Measurements from ENCODE around the gene CDH12.

The CDH12 gene

DNA sequence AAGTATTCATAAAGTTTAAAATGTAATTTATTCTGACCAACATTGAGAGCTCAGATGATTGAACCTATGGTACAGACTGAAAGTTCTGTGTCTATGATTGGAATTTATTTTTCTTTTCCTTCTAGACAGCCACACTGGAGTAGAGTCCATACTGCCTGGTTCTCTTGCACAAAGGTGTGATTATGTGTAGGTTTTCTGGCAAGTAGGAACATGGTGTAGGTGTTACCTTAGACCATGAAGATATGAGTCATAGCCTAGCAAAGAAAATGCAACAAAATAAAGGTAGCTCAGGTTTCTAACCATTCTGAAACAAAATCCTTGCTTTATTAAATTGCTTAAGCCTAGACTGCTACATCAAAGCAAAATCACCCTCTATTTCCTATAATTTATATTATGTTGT is 143.4 kb downstream of the CDH12 start:
- no peak for TF ChIP-seq YY1 (IDR thresholded peaks at IDR 0.05; ENCODE audit: low read depth)

DNA sequence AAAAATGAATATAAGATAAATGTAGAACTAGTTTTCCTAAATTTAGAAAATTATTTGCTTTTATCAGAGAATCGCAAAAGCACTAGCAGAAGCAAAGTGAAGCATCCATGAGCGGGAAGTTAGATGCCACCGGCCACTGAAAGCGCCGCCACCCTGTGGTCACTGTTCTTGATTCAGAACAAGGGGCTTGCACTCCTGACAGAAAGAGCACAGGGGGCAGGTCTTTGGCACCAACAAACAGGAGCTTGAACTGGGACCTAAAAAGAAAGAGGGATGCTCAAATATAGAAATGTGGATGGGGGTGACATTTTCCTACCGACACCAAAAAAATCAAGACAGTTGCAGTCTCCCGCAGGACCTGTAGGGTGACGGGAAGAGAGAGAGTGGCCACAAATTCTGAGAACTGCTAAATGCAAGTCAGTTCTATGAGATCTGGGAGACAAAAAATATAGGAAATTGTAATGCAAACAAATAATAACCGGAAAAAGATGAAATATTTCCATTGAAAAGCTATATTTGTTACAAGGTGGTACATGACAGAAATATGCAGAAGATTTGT is 144.3 kb downstream of the CDH12 start:
- TF ChIP-seq, protein P1, sequence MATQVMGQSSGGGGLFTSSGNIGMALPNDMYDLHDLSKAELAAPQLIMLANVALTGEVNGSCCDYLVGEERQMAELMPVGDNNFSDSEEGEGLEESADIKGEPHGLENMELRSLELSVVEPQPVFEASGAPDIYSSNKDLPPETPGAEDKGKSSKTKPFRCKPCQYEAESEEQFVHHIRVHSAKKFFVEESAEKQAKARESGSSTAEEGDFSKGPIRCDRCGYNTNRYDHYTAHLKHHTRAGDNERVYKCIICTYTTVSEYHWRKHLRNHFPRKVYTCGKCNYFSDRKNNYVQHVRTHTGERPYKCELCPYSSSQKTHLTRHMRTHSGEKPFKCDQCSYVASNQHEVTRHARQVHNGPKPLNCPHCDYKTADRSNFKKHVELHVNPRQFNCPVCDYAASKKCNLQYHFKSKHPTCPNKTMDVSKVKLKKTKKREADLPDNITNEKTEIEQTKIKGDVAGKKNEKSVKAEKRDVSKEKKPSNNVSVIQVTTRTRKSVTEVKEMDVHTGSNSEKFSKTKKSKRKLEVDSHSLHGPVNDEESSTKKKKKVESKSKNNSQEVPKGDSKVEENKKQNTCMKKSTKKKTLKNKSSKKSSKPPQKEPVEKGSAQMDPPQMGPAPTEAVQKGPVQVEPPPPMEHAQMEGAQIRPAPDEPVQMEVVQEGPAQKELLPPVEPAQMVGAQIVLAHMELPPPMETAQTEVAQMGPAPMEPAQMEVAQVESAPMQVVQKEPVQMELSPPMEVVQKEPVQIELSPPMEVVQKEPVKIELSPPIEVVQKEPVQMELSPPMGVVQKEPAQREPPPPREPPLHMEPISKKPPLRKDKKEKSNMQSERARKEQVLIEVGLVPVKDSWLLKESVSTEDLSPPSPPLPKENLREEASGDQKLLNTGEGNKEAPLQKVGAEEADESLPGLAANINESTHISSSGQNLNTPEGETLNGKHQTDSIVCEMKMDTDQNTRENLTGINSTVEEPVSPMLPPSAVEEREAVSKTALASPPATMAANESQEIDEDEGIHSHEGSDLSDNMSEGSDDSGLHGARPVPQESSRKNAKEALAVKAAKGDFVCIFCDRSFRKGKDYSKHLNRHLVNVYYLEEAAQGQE (IDR thresholded peaks at IDR 0.05; ENCODE audit: low read depth), result no peak
- TF ChIP-seq RAD21 (IDR thresholded peaks at IDR 0.05; ENCODE audit: low read depth) (no peak), EP300 (IDR thresholded peaks at IDR 0.05; ENCODE audit: borderline replicate concordance) (no peak), EGR1 (IDR thresholded peaks at IDR 0.05) (no peak), YY1 (IDR thresholded peaks at IDR 0.05; ENCODE audit: low read depth) (no peak)
- TF ChIP-seq, protein P2, sequence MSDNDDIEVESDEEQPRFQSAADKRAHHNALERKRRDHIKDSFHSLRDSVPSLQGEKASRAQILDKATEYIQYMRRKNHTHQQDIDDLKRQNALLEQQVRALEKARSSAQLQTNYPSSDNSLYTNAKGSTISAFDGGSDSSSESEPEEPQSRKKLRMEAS (IDR thresholded peaks at IDR 0.05), result no peak

DNA sequence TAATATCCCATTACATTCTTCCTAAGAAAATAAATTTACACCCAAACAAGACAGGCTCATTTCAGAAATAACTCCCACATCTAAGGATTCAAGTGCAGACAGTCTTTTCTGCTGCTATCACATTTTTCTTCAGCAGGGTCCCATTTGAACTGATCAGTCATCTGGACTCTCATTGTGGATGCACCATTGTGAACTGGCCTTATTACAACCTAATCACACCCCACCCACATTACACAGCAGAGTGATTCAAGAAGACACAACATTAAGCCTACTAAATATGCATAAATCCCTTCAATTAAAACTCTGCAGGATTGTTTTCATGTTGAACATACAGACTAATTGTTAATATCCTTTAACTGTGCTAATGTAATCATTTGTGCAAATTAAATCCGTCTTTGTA is 146.2 kb downstream of the CDH12 start:
- TF ChIP-seq YY1 (IDR thresholded peaks at IDR 0.05; ENCODE audit: low read depth) (no peak), EGR1 (IDR thresholded peaks at IDR 0.05) (no peak), RAD21 (IDR thresholded peaks at IDR 0.05; ENCODE audit: low read depth) (no peak), ZBTB7A (IDR thresholded peaks at IDR 0.05; ENCODE audit: low read depth) (no peak), EP300 (IDR thresholded peaks at IDR 0.05; ENCODE audit: borderline replicate concordance) (no peak), NFIC (IDR thresholded peaks at IDR 0.05) (no peak), CEBPB (IDR thresholded peaks at IDR 0.05) (no peak), TCF12 (IDR thresholded peaks at IDR 0.05; ENCODE audit: low read depth) (no peak), TEAD4 (IDR thresholded peaks at IDR 0.05) (no peak), CREB1 (IDR thresholded peaks at IDR 0.05; ENCODE audit: low read depth) (no peak), TAF1 (IDR thresholded peaks at IDR 0.05; ENCODE audit: low read depth) (no peak), FOXM1 (IDR thresholded peaks at IDR 0.05; ENCODE audit: borderline replicate concordance, low read depth) (no peak)
- TF ChIP-seq, protein P1 (IDR thresholded peaks at IDR 0.05; ENCODE audit: low read depth), result no peak
- TF ChIP-seq, protein P2 (IDR thresholded peaks at IDR 0.05), result no peak
- TF ChIP-seq, protein P3, sequence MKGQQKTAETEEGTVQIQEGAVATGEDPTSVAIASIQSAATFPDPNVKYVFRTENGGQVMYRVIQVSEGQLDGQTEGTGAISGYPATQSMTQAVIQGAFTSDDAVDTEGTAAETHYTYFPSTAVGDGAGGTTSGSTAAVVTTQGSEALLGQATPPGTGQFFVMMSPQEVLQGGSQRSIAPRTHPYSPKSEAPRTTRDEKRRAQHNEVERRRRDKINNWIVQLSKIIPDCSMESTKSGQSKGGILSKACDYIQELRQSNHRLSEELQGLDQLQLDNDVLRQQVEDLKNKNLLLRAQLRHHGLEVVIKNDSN (IDR thresholded peaks at IDR 0.05), result no peak

DNA sequence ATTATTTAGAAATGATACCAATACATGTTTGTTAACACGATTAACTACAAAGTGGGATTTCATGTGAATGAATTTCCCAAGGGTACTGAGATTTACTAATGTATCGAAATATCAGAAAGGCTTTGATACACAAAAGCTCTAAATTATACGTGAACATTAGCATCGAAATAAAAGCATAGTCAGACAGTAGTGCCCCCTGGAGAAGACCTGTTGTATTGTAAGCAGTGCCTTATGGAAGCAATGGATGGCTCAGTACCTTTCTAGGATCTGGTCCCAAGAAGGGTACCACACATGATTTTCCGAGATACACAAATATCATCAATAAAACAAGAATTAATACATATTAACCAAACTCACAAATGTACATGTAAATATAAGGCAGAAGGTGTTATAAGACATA is 153.8 kb downstream of the CDH12 start:
- TF ChIP-seq, protein P3 (IDR thresholded peaks at IDR 0.05), result no peak
- TF ChIP-seq TEAD4 (IDR thresholded peaks at IDR 0.05), result no peak
- TF ChIP-seq RAD21 (IDR thresholded peaks at IDR 0.05; ENCODE audit: low read depth), result peak; percentile 36

DNA sequence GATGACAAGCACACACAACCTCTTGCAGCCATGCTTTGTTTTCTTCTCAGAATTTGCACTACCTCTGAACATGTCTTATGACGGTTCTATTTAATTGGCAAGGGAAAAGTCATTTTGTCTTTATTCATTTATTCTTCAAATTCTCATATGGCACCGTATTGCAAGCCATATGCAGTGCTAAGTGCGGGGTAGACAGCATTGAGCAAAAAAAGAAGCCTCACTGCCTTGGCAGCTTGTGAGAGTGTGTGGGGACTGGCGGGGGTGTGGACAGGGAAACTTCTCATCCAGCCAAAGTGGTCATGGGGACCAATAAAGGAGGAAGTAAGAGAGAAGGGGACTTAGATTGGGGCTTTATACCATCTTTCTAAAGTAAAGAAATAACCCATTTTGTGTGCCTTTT is 160.0 kb downstream of the CDH12 start:
- TF ChIP-seq TAF1 (IDR thresholded peaks at IDR 0.05; ENCODE audit: low read depth) (no peak), FOXM1 (IDR thresholded peaks at IDR 0.05; ENCODE audit: borderline replicate concordance, low read depth) (no peak), CEBPB (IDR thresholded peaks at IDR 0.05) (no peak), YY1 (IDR thresholded peaks at IDR 0.05; ENCODE audit: low read depth) (no peak), TEAD4 (IDR thresholded peaks at IDR 0.05) (no peak), TCF12 (IDR thresholded peaks at IDR 0.05; ENCODE audit: low read depth) (no peak), ZBTB7A (IDR thresholded peaks at IDR 0.05; ENCODE audit: low read depth) (no peak), RAD21 (IDR thresholded peaks at IDR 0.05; ENCODE audit: low read depth) (no peak)
- TF ChIP-seq, protein P2 (IDR thresholded peaks at IDR 0.05), result no peak
- TF ChIP-seq, protein P3 (IDR thresholded peaks at IDR 0.05), result no peak

DNA sequence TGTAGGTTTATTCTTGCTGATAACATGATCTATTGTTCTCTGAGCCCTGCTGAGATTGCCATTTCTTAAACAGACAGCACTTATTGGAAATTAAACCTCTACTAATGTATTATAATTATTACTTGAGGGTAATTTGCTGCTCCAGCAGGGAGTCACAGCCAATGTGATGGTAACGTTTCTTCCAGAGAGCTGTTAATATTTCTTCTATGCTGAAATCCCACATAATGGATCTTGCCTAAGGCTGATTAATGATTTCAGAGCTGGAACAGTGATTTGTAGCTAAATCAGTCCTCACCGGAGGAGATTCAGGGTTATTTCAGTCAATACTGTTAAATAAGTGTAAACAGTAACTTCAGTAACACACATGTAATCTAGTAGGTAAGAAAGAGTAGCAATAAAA is 170.1 kb downstream of the CDH12 start:
- TF ChIP-seq, protein P2 (IDR thresholded peaks at IDR 0.05), result no peak
- no peak for TF ChIP-seq FOXM1 (IDR thresholded peaks at IDR 0.05; ENCODE audit: borderline replicate concordance, low read depth)
- TF ChIP-seq ZBTB7A (IDR thresholded peaks at IDR 0.05; ENCODE audit: low read depth), result no peak
- TF ChIP-seq NFIC (IDR thresholded peaks at IDR 0.05), result no peak
- TF ChIP-seq RAD21 (IDR thresholded peaks at IDR 0.05; ENCODE audit: low read depth), result no peak
- TF ChIP-seq TAF1 (IDR thresholded peaks at IDR 0.05; ENCODE audit: low read depth), result no peak
- no peak for TF ChIP-seq TCF12 (IDR thresholded peaks at IDR 0.05; ENCODE audit: low read depth)
- TF ChIP-seq TEAD4 (IDR thresholded peaks at IDR 0.05), result no peak
- TF ChIP-seq, protein P1 (IDR thresholded peaks at IDR 0.05; ENCODE audit: low read depth), result no peak
- TF ChIP-seq, protein P3 (IDR thresholded peaks at IDR 0.05), result no peak
- TF ChIP-seq CREB1 (IDR thresholded peaks at IDR 0.05; ENCODE audit: low read depth), result no peak
- no peak for TF ChIP-seq CEBPB (IDR thresholded peaks at IDR 0.05)
- no peak for TF ChIP-seq YY1 (IDR thresholded peaks at IDR 0.05; ENCODE audit: low read depth)
